Keratinocyte (primary cell): Measurements from ENCODE around the gene HINT2. TPM values are rescaled to one million over a fixed set of nuclear protein-coding genes. Genes with fewer than 3 reads are reported as not detected.

ENCODE experiments used
- DNase-seq: peaks from one replicate; pipeline ENCODE4 v3.0.0-alpha.2; 2011; ENCODE audit warnings: low read depth, missing footprints, low spot score
- FAIRE-seq: peaks from 2 replicates; lab custom pipeline; 2011; peaks lifted over from hg19 to GRCh38; lab: Jason Lieb, UNC
- H2AFZ ChIP-seq: 2 replicates; pipeline ENCODE4 v1.6.0; 2012; ENCODE audit warnings: low read length, control low read depth, inconsistent platforms; ENCODE audit not compliant: control insufficient read depth
- H3K27ac ChIP-seq: 2 replicates; pipeline ENCODE4 v1.5.1; 2011; ENCODE audit warnings: low read length; ENCODE audit not compliant: control insufficient read depth, insufficient read depth
- H3K27me3 ChIP-seq: 3 replicates; pipeline ENCODE4 v1.6.0; 2011; ENCODE audit warnings: low read length; ENCODE audit not compliant: control insufficient read depth, insufficient read depth; ENCODE audit errors: extremely low read depth
- H3K36me3 ChIP-seq, 2 experiments: 2 replicates in 1 of 2; 3 replicates in 1 of 2; pipeline ENCODE4 v1.5.1; 2011; ENCODE audit warnings: low read length in 2 of 2, mild to moderate bottlenecking in 1 of 2; ENCODE audit not compliant: control insufficient read depth in 2 of 2, insufficient read depth in 2 of 2; ENCODE audit errors: extremely low read depth in 1 of 2
- H3K4me1 ChIP-seq: 3 replicates; pipeline ENCODE4 v1.5.1; 2011; ENCODE audit warnings: low read length; ENCODE audit not compliant: control insufficient read depth, insufficient read depth; ENCODE audit errors: extremely low read depth
- H3K4me2 ChIP-seq: 3 replicates; pipeline ENCODE4 v1.6.0; 2011; ENCODE audit warnings: low read depth, low read length; ENCODE audit not compliant: control insufficient read depth, insufficient read depth; ENCODE audit errors: extremely low read depth
- H3K4me3 ChIP-seq, 3 experiments: fragments of 200-600 bp in 1 of 3; sonication (generic) in 1 of 3; 2 replicates in 2 of 3; 3 replicates in 1 of 3; pipeline ENCODE4 v1.5.1; 2011 to 2016; ENCODE audit warnings: low read length in 3 of 3, mild to moderate bottlenecking in 3 of 3, control low read depth in 2 of 3, inconsistent platforms in 1 of 3, low read depth in 1 of 3, mixed read lengths in 1 of 3, mixed run types in 1 of 3, moderate library complexity in 1 of 3; ENCODE audit not compliant: control insufficient read depth in 2 of 3, insufficient read depth in 2 of 3; ENCODE audit errors: extremely low read depth in 1 of 3
- H3K79me2 ChIP-seq: 2 replicates; pipeline ENCODE4 v1.6.0; 2012; ENCODE audit warnings: low read length; ENCODE audit not compliant: control insufficient read depth, insufficient read depth
- H3K9ac ChIP-seq: 3 replicates; pipeline ENCODE4 v1.6.0; 2011; ENCODE audit warnings: low read length; ENCODE audit not compliant: control insufficient read depth, insufficient read depth; ENCODE audit errors: extremely low read depth
- H3K9me1 ChIP-seq: 3 replicates; pipeline ENCODE4 v1.6.0; 2011; ENCODE audit warnings: low read length; ENCODE audit not compliant: control insufficient read depth, insufficient read depth; ENCODE audit errors: extremely low read depth
- H3K9me3 ChIP-seq: 2 replicates; pipeline ENCODE4 v1.5.1; 2012; ENCODE audit warnings: low read depth, low read length; ENCODE audit not compliant: control insufficient read depth
- H4K20me1 ChIP-seq: 3 replicates; pipeline ENCODE4 v1.6.0; 2011; ENCODE audit warnings: low read length; ENCODE audit not compliant: control insufficient read depth, insufficient read depth; ENCODE audit errors: extremely low read depth
- CTCF ChIP-seq, 3 experiments: IDR thresholded peaks in 1 of 3; conservative IDR thresholded peaks in 1 of 3; optimal IDR thresholded peaks in 1 of 3; 2 replicates in 2 of 3; 3 replicates in 1 of 3; pipeline versions ENCODE3 to v1.5.1; 2011; ENCODE audit warnings: low read length in 3 of 3, mild to moderate bottlenecking in 3 of 3, moderate library complexity in 2 of 3, control low read depth in 1 of 3, inconsistent platforms in 1 of 3; ENCODE audit not compliant: insufficient read depth in 2 of 3; ENCODE audit errors: extremely low read depth in 1 of 3
- EZH2 ChIP-seq: IDR thresholded peaks from one replicate; pipeline ENCODE4 v1.6.1; 2012; ENCODE audit warnings: inconsistent platforms, mild to moderate bottlenecking, low read length, moderate library complexity
- dilution Hi-C: fragments of 300-500 bp; cut with MboI; formaldehyde crosslinking; loops from one replicate; pipeline ENCODE4 v1.7.0; 2020; ENCODE audit warnings: low sequenced_read_pairs; ENCODE audit not compliant: extremely low pct_ligation_motif_present
- polyA plus RNA-seq, 5 experiments: library from polyadenylated mRNA; depleted of rRNA in 3 of 5; stranded (reverse) in 3 of 5; stranded (forward) in 1 of 5; unstranded in 1 of 5; fragments of >200 nt; gene quantifications; 1 replicate in 1 of 5; 2 replicates in 3 of 5; 3 replicates in 1 of 5; pipeline versions ENCODE4 v1.2.1 to v1.2.3, GENCODE V29; 2011 to 2012; ENCODE audit warnings: missing spikeins in 2 of 5, low read depth in 1 of 5, low replicate concordance in 1 of 5

HINT2 gene
- polyA plus RNA-seq, 1 donor (not counting 4 experiments of a cell fraction or from before 2014, with no cell fraction given), result 16.6 TPM

GRCh38 chr9:35836595-35836994, 21.8 kb upstream of the HINT2 start:
- H3K4me2 ChIP-seq, result no peak overlapping the region
- H3K27ac ChIP-seq, result no peak overlapping the region
- no peaks in the 10 kb centered on the region for H4K20me1 ChIP-seq
- no peaks in the 10 kb centered on the region for H3K4me1 ChIP-seq
- dilution Hi-C loops, result no loop called here
- H3K9me3 ChIP-seq, result no peaks in the 10 kb centered on the region
- H3K27me3 ChIP-seq, result no peaks in the 10 kb centered on the region
- DNase-seq (no peak), FAIRE-seq (no peak)
- H3K79me2 ChIP-seq, result no peaks in the 10 kb centered on the region
- H3K9me1 ChIP-seq, result no peaks in the 10 kb centered on the region
- no peaks in the 10 kb centered on the region for H3K36me3 ChIP-seq
- no peak overlapping the region for H2AFZ ChIP-seq
- no peak overlapping the region for H3K9ac ChIP-seq
- H3K4me3 ChIP-seq, result no peak overlapping the region
- TF ChIP-seq CTCF (optimal IDR thresholded peaks at IDR 0.05 in 1 of 3, IDR thresholded peaks at IDR 0.05 in 1 of 3, conservative IDR thresholded peaks at IDR 0.05 in 1 of 3; ENCODE audit: extremely low read depth in 1 of 3, insufficient read depth in 2 of 3, low read length in 3 of 3), result no peak
- no peak for TF ChIP-seq EZH2

- Histone ChIP-seq H4K20me1 (no peaks in the 10 kb centered on the region), H3K9me1 (no peaks in the 10 kb centered on the region), H3K9ac (no peak overlapping the region), H3K36me3 (no peaks in the 10 kb centered on the region), H3K4me3 (no peak overlapping the region), H2AFZ (no peak overlapping the region), H3K79me2 (no peaks in the 10 kb centered on the region), H3K27me3 (no peaks in the 10 kb centered on the region), H3K9me3 (no peaks in the 10 kb centered on the region), H3K27ac (no peak overlapping the region), H3K4me1 (no peaks in the 10 kb centered on the region), H3K4me2 (no peak overlapping the region)
- no peak for TF ChIP-seq EZH2
- TF ChIP-seq CTCF (optimal IDR thresholded peaks at IDR 0.05 in 1 of 3, IDR thresholded peaks at IDR 0.05 in 1 of 3, conservative IDR thresholded peaks at IDR 0.05 in 1 of 3; ENCODE audit: extremely low read depth in 1 of 3, insufficient read depth in 2 of 3, low read length in 3 of 3), result no peak
- no peak for FAIRE-seq
- DNase-seq, result no peak
- dilution Hi-C loops, result no loop called here
Measured at GRCh38 chr9:35835766-35836165, 20.9 kb upstream of the HINT2 start.
